Neural progenitor cell (in vitro differentiated cells): ENCODE measurements around the gene LRP3. TPM values are rescaled to one million over a fixed set of nuclear protein-coding genes. Genes with fewer than 3 reads are reported as not detected.
A peak's percentile ranks its signal among the peaks of the same experiment; 100 is the strongest.

Experiments used
- DNase-seq: peaks from one replicate; pipeline ENCODE4 v3.0.0-alpha.2; 2016; ENCODE audit warnings: low spot score
- H2AFZ ChIP-seq: fragments of 200-600 bp; sonication (generic); replicated peaks from 2 replicates; pipeline ENCODE4 v1.6.1; 2016; ENCODE audit warnings: antibody characterized with exemption
- H3F3A ChIP-seq: fragments of 200-600 bp; sonication (generic); 2 replicates; pipeline ENCODE4 v1.6.1; 2016; ENCODE audit warnings: antibody characterized with exemption, low read depth
- H3K27ac ChIP-seq: fragments of 200-600 bp; sonication (generic); 2 replicates; pipeline ENCODE4 v1.5.1; 2016; ENCODE audit warnings: mild to moderate bottlenecking
- H3K27me3 ChIP-seq: fragments of 200-600 bp; sonication (generic); 2 replicates; pipeline ENCODE4 v1.6.1; 2016; ENCODE audit warnings: mild to moderate bottlenecking, moderate library complexity
- H3K36me3 ChIP-seq: fragments of 200-600 bp; sonication (generic); 2 replicates; pipeline ENCODE4 v1.5.1; 2016
- H3K4me1 ChIP-seq: fragments of 200-600 bp; sonication (generic); 2 replicates; pipeline ENCODE4 v1.6.1; 2016; ENCODE audit warnings: mixed run types
- H3K4me2 ChIP-seq: fragments of 200-600 bp; sonication (generic); 2 replicates; pipeline ENCODE4 v1.6.1; 2016
- H3K4me3 ChIP-seq: fragments of 200-600 bp; sonication (generic); 2 replicates; pipeline ENCODE4 v1.5.1; 2016
- H3K79me2 ChIP-seq: fragments of 200-600 bp; sonication (generic); 2 replicates; pipeline ENCODE4 v1.6.1; 2016; ENCODE audit warnings: low read depth
- H3K9ac ChIP-seq: fragments of 200-600 bp; sonication (generic); 2 replicates; pipeline ENCODE4 v1.6.1; 2016
- H3K9me3 ChIP-seq: fragments of 200-600 bp; sonication (generic); 2 replicates; pipeline ENCODE4 v1.5.1; 2016; ENCODE audit warnings: low read depth
- H4K20me1 ChIP-seq: fragments of 200-600 bp; sonication (generic); 2 replicates; pipeline ENCODE4 v1.6.1; 2016; ENCODE audit warnings: low read depth
- H3K27ac Mint-ChIP-seq: 3 replicates; pipeline ENCODE4 v1.8.0; 2021; ENCODE audit warnings: mixed read lengths
- H3K27me3 Mint-ChIP-seq: 2 replicates; pipeline ENCODE4 v1.8.0; 2022; ENCODE audit warnings: low read depth, mild to moderate bottlenecking, inconsistent platforms, moderate library complexity, mixed read lengths; ENCODE audit not compliant: insufficient read depth
- H3K36me3 Mint-ChIP-seq: 3 replicates; pipeline ENCODE4 v1.8.0; 2021; ENCODE audit warnings: mixed read lengths
- H3K4me1 Mint-ChIP-seq: 3 replicates; pipeline ENCODE4 v1.8.0; 2021; ENCODE audit warnings: mixed read lengths
- H3K4me3 Mint-ChIP-seq: 3 replicates; pipeline ENCODE4 v1.8.0; 2021; ENCODE audit warnings: mild to moderate bottlenecking, moderate library complexity, mixed read lengths
- H3K9me3 Mint-ChIP-seq: 3 replicates; pipeline ENCODE4 v1.8.0; 2020; ENCODE audit warnings: mixed read lengths
- EZH2 ChIP-seq: fragments of 200-600 bp; sonication (generic); IDR thresholded peaks from 2 replicates; pipeline ENCODE4 v1.6.1; 2017; ENCODE audit warnings: antibody characterized with exemption, mild to moderate bottlenecking, moderate library complexity
- EZH2phosphoT487 ChIP-seq: fragments of 200-600 bp; sonication (generic); IDR thresholded peaks from 2 replicates; pipeline ENCODE4 v1.6.1; 2017; ENCODE audit warnings: antibody characterized with exemption
- total RNA-seq: library from RNA; depleted of rRNA; stranded (reverse); fragments of >200 nt; gene quantifications from 2 replicates; pipeline ENCODE4 v1.2.3, GENCODE V29; 2015; ENCODE audit warnings: low replicate concordance
- TF ChIP-seq, protein P1 (sequence below): fragments of 200-600 bp; sonication (generic); IDR thresholded peaks from 2 replicates; pipeline ENCODE4 v1.5.1; 2017; ENCODE audit warnings: antibody characterized with exemption, mild to moderate bottlenecking

The LRP3 gene
- total RNA-seq, 1 donor from 2014 or later = 7.5 TPM

DNA sequence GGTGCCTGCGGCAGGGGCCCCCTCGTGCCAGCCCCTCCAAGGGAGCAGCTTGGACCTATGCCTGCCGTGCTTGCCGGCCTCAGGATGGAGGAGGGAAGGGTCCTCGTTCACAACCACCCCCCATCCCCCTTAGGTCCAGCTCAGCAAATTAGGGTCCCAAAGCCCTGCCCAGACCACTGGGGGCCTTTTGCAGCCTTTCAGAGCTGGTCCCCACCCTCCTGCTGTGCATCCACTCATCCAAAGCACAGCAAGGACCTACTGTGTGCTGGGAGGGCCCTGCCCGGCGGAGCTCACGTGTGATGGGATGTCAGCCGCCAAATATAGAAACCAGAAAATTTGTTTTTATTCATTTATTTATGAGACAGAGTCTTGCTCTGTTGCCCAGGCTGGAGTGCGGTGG lies 48.0 kb downstream of the LRP3 start:
- peaks cover 2% of the 10 kb centered on the region for H3K9me3 Mint-ChIP-seq

DNA sequence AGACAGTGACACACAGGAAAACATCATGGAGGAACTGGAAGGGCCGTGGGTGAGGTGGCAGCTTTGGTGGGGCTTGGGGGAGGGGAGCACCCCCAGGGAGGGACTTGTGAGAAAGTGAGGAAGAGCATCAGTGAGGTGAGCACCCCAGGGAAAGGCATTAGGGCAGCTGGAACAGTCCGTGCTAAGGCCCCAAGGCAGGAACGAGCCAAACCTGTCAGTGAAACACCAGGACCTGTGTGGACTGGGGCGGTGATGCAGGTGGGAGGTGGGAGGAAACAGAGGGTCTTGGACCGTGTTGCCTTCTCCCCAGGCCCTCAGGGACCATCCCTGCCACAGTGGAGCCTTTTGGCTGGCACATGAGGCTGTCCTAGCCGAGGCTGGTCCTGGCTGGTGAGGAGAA lies 48.8 kb downstream of the LRP3 start:
- H3K4me2 ChIP-seq = no peak overlapping the region
- no peaks in the 10 kb centered on the region for H3F3A ChIP-seq
- H3K36me3 Mint-ChIP-seq = no peaks in the 10 kb centered on the region
- no peaks in the 10 kb centered on the region for H3K27me3 ChIP-seq
- no peaks in the 10 kb centered on the region for H3K4me1 ChIP-seq
- H3K27ac Mint-ChIP-seq = no peak overlapping the region
- H3K36me3 ChIP-seq = no peaks in the 10 kb centered on the region
- peaks cover 2% of the 10 kb centered on the region for H3K9me3 Mint-ChIP-seq
- H4K20me1 ChIP-seq = no peaks in the 10 kb centered on the region
- TF ChIP-seq EZH2phosphoT487 = no peak
- TF ChIP-seq, protein P1, sequence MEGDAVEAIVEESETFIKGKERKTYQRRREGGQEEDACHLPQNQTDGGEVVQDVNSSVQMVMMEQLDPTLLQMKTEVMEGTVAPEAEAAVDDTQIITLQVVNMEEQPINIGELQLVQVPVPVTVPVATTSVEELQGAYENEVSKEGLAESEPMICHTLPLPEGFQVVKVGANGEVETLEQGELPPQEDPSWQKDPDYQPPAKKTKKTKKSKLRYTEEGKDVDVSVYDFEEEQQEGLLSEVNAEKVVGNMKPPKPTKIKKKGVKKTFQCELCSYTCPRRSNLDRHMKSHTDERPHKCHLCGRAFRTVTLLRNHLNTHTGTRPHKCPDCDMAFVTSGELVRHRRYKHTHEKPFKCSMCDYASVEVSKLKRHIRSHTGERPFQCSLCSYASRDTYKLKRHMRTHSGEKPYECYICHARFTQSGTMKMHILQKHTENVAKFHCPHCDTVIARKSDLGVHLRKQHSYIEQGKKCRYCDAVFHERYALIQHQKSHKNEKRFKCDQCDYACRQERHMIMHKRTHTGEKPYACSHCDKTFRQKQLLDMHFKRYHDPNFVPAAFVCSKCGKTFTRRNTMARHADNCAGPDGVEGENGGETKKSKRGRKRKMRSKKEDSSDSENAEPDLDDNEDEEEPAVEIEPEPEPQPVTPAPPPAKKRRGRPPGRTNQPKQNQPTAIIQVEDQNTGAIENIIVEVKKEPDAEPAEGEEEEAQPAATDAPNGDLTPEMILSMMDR = no peak
- TF ChIP-seq EZH2 = no peak
- H3K4me1 Mint-ChIP-seq = no peaks in the 10 kb centered on the region
- H3K79me2 ChIP-seq = no peaks in the 10 kb centered on the region
- H3K4me3 ChIP-seq = no peak overlapping the region
- peaks cover 6% of the 10 kb centered on the region for H3K27me3 Mint-ChIP-seq
- H3K4me3 Mint-ChIP-seq = no peak overlapping the region
- H3K9ac ChIP-seq = no peak overlapping the region
- H2AFZ ChIP-seq = no peak overlapping the region
- H3K9me3 ChIP-seq = peaks cover 5% of the 10 kb centered on the region
- DNase-seq = no peak
- H3K27ac ChIP-seq = no peak overlapping the region

More for the DNA sequence above, 48.0 kb downstream of the LRP3 start:
- DNase-seq = no peak
- Histone ChIP-seq H4K20me1 (no peaks in the 10 kb centered on the region), H3F3A (no peaks in the 10 kb centered on the region), H3K27ac (no peak overlapping the region), H3K4me2 (no peak overlapping the region), H3K4me3 (no peak overlapping the region), H3K9ac (no peak overlapping the region), H3K4me1 (no peaks in the 10 kb centered on the region), H3K27me3 (no peaks in the 10 kb centered on the region), H3K79me2 (no peaks in the 10 kb centered on the region), H2AFZ (no peak overlapping the region), H3K9me3 (peaks cover 5% of the 10 kb centered on the region), H3K36me3 (no peaks in the 10 kb centered on the region)
- H3K4me1 Mint-ChIP-seq = no peaks in the 10 kb centered on the region
- TF ChIP-seq EZH2phosphoT487 (no peak), EZH2 (no peak)
- TF ChIP-seq, protein P1 = no peak
- H3K27me3 Mint-ChIP-seq = peaks cover 5% of the 10 kb centered on the region
- no peak overlapping the region for H3K4me3 Mint-ChIP-seq
- H3K27ac Mint-ChIP-seq = no peak overlapping the region
- H3K36me3 Mint-ChIP-seq = no peaks in the 10 kb centered on the region

DNA sequence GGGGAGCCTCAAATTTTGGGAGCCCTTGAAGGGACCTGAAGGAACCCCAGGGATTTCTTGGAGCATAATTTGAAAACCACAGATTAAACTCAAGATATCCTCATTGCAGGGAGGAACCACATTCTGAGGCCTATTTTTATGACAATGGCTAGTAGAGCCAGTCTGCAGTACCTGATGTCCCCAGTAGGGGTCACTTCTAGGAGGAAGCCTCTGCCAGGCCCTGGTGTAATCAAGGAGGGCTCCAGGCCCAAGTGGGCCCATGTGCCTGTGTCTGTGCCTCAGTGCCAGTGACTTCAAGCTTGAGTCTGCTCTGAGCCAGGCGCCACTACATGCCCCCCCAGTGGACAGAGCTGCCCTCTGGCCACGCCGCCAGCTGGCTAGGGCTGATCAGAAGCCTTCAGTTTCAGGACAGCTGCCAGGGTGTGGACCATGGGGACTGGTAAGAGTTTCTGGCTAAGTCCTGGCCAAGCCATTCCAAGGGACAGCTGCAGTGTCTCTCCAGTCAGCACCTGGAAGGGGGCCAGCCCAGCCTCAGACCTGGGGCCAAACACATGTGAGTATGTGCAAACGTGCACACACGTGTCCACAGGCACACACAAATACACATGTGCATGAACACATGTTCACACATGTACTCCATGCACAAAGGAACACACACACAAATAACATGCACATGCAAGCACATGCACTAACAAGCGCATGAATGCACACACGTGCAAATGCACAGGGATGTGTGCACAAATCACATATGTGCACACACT lies 52.0 kb downstream of the LRP3 start:
- Mint-ChIP-seq H3K27me3 (peaks cover 6% of the 10 kb centered on the region), H3K4me3 (no peak overlapping the region), H3K36me3 (no peaks in the 10 kb centered on the region), H3K9me3 (peaks cover 2% of the 10 kb centered on the region), H3K4me1 (no peaks in the 10 kb centered on the region), H3K27ac (no peak overlapping the region)
- Histone ChIP-seq H3K4me3 (no peak overlapping the region), H3K4me2 (no peak overlapping the region), H3K9ac (no peak overlapping the region), H3K27me3 (no peaks in the 10 kb centered on the region), H3K79me2 (no peaks in the 10 kb centered on the region), H2AFZ (no peak overlapping the region), H3K9me3 (peaks cover 5% of the 10 kb centered on the region), H4K20me1 (no peaks in the 10 kb centered on the region), H3K4me1 (no peaks in the 10 kb centered on the region), H3F3A (peaks cover 3% of the 10 kb centered on the region), H3K36me3 (no peaks in the 10 kb centered on the region), H3K27ac (no peak overlapping the region)
- no peak for DNase-seq
- TF ChIP-seq, protein P1 = peak; percentile 54
- TF ChIP-seq EZH2 = no peak
- no peak for TF ChIP-seq EZH2phosphoT487
